ENCODE measurements around the gene POFUT1.

Gene POFUT1

DNA sequence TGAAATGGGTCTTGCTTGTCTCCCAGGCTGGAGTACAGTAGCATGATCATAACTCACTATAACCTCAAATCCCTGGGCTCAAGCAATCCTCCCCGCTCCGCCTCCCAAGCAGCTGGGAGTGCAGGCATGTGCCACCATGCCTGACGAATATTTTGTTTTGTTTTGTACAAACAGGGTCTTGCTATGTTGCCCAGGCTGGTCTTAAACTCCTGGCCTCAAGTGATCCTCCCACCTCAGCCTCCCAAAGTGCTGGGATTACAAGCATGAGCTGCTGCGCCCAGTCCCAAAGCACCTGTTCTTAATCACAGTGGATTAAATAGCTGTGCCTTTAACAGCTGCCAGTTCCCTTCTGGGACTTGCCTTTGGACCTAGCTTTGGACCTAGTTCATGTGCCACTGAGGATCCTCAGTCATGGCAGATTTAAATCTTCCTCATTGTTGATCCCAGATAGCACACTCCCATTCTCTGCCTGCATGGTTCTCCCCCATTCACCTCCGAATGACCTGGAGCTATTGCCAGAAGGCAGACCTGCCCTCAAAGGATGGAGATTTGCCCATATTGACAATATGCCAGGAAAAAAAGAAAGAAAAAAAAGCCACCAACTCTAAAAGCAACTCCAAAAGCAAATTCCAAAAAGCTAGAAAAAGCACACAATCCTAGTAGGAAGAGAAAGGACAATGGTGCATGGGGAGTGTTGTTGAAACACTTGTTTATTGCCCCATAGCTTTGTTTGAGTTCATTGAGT lies 10.6 kb downstream of the POFUT1 start:
- DNase-seq (ENCODE audit: low read depth) = no peak
- TF ChIP-seq, protein P1, sequence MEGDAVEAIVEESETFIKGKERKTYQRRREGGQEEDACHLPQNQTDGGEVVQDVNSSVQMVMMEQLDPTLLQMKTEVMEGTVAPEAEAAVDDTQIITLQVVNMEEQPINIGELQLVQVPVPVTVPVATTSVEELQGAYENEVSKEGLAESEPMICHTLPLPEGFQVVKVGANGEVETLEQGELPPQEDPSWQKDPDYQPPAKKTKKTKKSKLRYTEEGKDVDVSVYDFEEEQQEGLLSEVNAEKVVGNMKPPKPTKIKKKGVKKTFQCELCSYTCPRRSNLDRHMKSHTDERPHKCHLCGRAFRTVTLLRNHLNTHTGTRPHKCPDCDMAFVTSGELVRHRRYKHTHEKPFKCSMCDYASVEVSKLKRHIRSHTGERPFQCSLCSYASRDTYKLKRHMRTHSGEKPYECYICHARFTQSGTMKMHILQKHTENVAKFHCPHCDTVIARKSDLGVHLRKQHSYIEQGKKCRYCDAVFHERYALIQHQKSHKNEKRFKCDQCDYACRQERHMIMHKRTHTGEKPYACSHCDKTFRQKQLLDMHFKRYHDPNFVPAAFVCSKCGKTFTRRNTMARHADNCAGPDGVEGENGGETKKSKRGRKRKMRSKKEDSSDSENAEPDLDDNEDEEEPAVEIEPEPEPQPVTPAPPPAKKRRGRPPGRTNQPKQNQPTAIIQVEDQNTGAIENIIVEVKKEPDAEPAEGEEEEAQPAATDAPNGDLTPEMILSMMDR (IDR thresholded peaks at IDR 0.05; ENCODE audit: control insufficient read depth, extremely low read depth, insufficient read depth) = no peak
- H3K4me3 ChIP-seq (ENCODE audit: low read depth, low read length) = no peak overlapping the region

DNA sequence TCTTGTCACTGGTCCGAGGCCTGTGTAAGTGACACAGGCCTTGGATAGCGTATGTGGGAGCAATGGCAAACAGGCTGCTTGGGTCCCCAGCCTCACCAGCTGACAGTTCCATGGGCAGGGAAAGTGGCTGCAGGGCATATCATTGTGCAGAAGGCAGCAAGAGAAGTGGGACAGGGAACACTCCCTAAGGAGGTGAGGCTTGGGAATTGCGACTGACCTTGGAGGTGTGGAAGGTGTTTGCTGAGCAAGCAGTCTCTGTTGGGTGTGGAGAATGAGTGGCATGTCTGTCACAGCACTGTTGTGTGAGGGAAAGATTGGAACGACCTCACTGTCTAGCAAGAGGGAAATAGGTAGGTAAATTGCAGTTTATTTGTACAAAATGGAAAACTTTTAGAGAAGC lies 16.8 kb downstream of the POFUT1 start:
- TF ChIP-seq, protein P1 (IDR thresholded peaks at IDR 0.05; ENCODE audit: control insufficient read depth, extremely low read depth, insufficient read depth) = no peak
- no peak overlapping the region for H3K4me3 ChIP-seq (ENCODE audit: low read depth, low read length)
- no peak for DNase-seq (ENCODE audit: low read depth)

DNA sequence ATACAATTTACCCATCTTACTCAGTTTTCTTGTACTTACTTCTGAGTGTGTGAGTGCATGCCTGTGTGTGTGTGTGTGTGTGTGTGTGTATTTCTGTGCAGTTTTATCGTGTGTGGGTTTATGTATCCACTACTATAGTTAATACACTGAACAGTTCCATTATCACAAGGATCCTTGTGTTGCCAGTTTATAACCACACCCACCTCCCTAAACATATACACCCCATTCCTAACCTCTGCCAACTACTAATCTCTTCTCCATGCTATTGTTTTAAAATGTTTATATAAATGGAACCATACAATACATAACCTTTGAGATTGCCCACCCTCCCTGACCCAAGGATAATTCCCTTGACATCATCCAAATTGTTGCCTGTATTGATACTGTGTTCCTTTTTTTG lies 18.7 kb downstream of the POFUT1 start:
- no peak for DNase-seq (ENCODE audit: low read depth)
- TF ChIP-seq, protein P1 (IDR thresholded peaks at IDR 0.05; ENCODE audit: control insufficient read depth, extremely low read depth, insufficient read depth) = no peak
- H3K4me3 ChIP-seq (ENCODE audit: low read depth, low read length) = no peak overlapping the region

DNA sequence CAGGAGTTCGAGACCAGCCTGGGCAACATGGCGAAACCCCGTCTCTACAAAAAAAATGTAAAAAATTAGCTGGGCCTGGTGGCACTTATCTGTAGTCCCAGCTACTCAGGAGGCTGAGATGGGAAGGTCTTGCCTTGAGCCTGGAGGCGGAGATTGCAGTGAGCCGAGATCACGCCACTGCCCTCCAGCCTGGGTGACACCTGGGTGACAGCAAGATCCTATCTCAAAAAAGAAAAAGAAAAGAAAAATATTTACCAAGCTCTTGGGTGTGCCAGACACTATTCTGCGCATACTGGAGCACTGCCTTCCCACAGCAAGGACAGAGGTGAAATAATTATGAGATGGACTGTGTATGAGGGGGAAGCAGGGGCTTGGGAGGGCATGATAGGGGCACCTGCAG lies 19.6 kb downstream of the POFUT1 start:
- TF ChIP-seq, protein P1 (IDR thresholded peaks at IDR 0.05; ENCODE audit: control insufficient read depth, extremely low read depth, insufficient read depth) = no peak
- peak; percentile 67 for DNase-seq (ENCODE audit: low read depth)
- H3K4me3 ChIP-seq (ENCODE audit: low read depth, low read length) = peak overlapping the region; percentile 27; the same call in 1 of the 2 replicates

DNA sequence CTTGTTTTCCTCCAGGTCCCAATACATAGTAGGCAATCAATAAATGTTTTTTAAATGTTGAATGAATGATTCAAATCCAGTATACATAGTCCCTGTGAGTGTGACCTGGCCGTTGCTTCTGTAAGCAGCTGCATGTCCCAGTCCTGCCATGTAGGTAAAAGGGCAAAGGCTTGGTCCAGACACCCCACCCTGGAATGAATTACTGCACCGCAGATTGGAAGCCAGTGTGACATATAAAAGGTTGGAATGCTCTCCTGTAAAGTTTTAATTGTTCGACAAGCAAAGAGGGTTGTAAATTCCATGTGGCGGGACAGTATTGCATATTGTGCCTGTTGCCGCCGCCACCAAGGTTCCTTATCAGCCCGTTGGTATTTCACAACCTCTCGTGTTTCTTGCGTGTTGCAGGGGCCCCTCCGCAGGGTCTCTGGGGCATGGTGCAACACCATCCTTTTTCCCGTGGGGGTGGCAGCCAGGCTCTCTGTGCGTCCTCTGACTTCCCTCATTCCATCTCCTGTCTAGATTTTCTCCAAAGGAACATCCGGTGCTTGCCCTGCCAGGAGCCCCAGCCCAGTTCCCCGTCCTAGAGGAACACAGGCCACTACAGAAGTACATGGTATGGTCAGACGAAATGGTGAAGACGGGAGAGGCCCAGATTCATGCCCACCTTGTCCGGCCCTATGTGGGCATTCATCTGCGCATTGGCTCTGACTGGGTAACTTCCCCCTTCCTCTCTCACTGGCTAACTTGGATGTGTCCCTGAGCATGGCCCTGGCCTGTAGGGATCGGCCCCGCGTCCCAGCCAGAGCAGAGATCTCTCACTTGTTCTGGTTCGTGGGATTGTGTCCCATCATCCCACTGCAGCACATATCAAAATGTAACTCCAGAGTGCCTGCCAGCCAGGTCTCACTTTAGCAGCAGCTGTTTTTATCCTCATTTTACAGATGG lies 20.3 kb downstream of the POFUT1 start:
- H3K4me3 ChIP-seq (ENCODE audit: low read depth, low read length) = peak overlapping the region; percentile 27; the same call in 1 of the 2 replicates
- TF ChIP-seq, protein P1 (IDR thresholded peaks at IDR 0.05; ENCODE audit: control insufficient read depth, extremely low read depth, insufficient read depth) = no peak
- peak; percentile 80 for DNase-seq (ENCODE audit: low read depth)

DNA sequence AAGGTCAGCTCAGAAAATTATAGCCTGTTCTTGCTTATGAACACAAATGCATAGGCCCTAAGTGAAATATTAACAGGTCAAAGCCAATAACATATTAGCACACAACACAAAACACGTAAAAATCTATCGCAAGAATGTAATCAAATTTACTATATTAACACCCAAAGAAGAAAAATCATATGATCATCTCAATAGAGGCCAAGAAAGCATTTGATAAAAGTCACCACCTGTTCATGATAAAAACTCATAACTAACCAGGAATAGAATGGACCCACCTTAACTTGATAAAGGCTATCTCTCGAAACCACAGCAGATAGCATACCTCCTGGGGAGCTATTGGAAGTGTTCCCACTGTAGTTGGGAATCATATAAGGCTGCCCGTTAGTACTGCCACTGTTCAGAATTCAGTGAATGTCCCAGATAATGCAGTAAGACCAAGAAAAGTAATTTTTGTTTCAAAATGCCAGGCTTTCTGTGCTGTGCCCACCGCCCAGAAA lies 21.6 kb downstream of the POFUT1 start:
- no peak overlapping the region for H3K4me3 ChIP-seq (ENCODE audit: low read depth, low read length)
- DNase-seq (ENCODE audit: low read depth) = no peak
- TF ChIP-seq, protein P1 (IDR thresholded peaks at IDR 0.05; ENCODE audit: control insufficient read depth, extremely low read depth, insufficient read depth) = no peak

All from LNCaP clone FGC (cell line).